C4-2B (cell line): ENCODE data around the gene CAPN9.

Source experiments
- CTCF ChIP-seq: fragments of 450-650 bp; conservative IDR thresholded peaks from 2 replicates; pipeline ENCODE4 v1.5.1; 2017; ENCODE audit warnings: mild to moderate bottlenecking
- ZFX ChIP-seq: fragments of 450-650 bp; IDR thresholded peaks from 2 replicates; pipeline ENCODE4 v1.6.1; 2017

GRCh38 chr1:230827081-230827681 lies 80.0 kb downstream of the CAPN9 start:
- TF ChIP-seq CTCF (no peak), ZFX (no peak)
